ENCODE results near the gene ATP8B3.

GRCh38 chr19:1810439-1811160, 1.5 kb downstream of the ATP8B3 start:
- TF ChIP-seq CTCF (conservative IDR thresholded peaks at IDR 0.05; ENCODE audit: low read depth, low read length) (no peak), EZH2 (IDR thresholded peaks at IDR 0.05; ENCODE audit: borderline replicate concordance, low read depth, low read length, poor library complexity, severe bottlenecking) (no peak)
